Cardiac muscle cell (in vitro differentiated cells and primary cell): ENCODE data around the gene STX10. TPM values are rescaled to one million over a fixed set of nuclear protein-coding genes. Genes with fewer than 3 reads are reported as not detected.

Source experiments
- DNase-seq, 2 donors: peaks; one replicate each; pipeline versions ENCODE4 v3.0.0 to v3.0.0-alpha.2; 2010 to 2017; ENCODE audit warnings: low read depth in 1 of 2, low spot score in 1 of 2
- H3K27ac ChIP-seq: fragments of 200-600 bp; sonication (generic); 2 replicates; pipeline ENCODE4 v1.5.1; 2016
- H3K27me3 ChIP-seq: fragments of 200-600 bp; sonication (generic); 2 replicates; pipeline ENCODE4 v1.6.0; 2016; ENCODE audit warnings: control low read depth
- H3K36me3 ChIP-seq: fragments of 200-600 bp; sonication (generic); 2 replicates; pipeline ENCODE4 v1.5.1; 2016; ENCODE audit warnings: control low read depth
- H3K4me1 ChIP-seq: fragments of 200-600 bp; sonication (generic); 2 replicates; pipeline ENCODE4 v1.8.1; 2017; ENCODE audit warnings: low read depth, mild to moderate bottlenecking, mixed run types
- H3K4me3 ChIP-seq: fragments of 200-600 bp; sonication (generic); 2 replicates; pipeline ENCODE4 v1.5.1; 2016; ENCODE audit warnings: mild to moderate bottlenecking
- H3K9me3 ChIP-seq: fragments of 200-600 bp; sonication (generic); 2 replicates; pipeline ENCODE4 v1.5.1; 2017; ENCODE audit warnings: low read depth, mild to moderate bottlenecking, control low read depth
- CTCF ChIP-seq: IDR thresholded peaks from 2 replicates; pipeline ENCODE4 v1.5.1; 2012; ENCODE audit warnings: low read depth, mild to moderate bottlenecking, low read length
- polyA plus RNA-seq: library from polyadenylated mRNA; unstranded; fragments of >200 nt; fragmentation: Nextera tagmentation; extraction: Ambion mirVana; gene quantifications from 2 replicates; pipeline ENCODE4 v1.2.1, GENCODE V29; 2016
- total RNA-seq: library from RNA; depleted of rRNA; stranded (reverse); fragments of >200 nt; gene quantifications from 2 replicates; pipeline ENCODE4 v1.2.3, GENCODE V29; 2016

STX10 gene
- total and polyA plus RNA-seq, 2 experiments from 2014 or later: 65.2 to 110 TPM

GRCh38 chr19:13112555-13112954 is 37.6 kb downstream of the STX10 start:
- Histone ChIP-seq H3K27ac (no peak overlapping the region), H3K4me3 (no peak overlapping the region)
- TF ChIP-seq CTCF: no peak

GRCh38 chr19:13110099-13110610 is 40.0 kb downstream of the STX10 start:
- no peak for DNase-seq
- Histone ChIP-seq H3K4me1 (peaks cover under 1% of the 10 kb centered on the region), H3K36me3 (peaks cover 5% of the 10 kb centered on the region)

More at GRCh38 chr19:13112555-13112954, 37.6 kb downstream of the STX10 start:
- Histone ChIP-seq H3K36me3 (peaks cover 5% of the 10 kb centered on the region), H3K27me3 (no peaks in the 10 kb centered on the region), H3K4me1 (peaks cover 7% of the 10 kb centered on the region), H3K9me3 (no peaks in the 10 kb centered on the region)
- DNase-seq: no peak

GRCh38 chr19:13109361-13110098 is 40.6 kb downstream of the STX10 start:
- TF ChIP-seq CTCF: no peak
- DNase-seq: no peak
- Histone ChIP-seq H3K4me3 (no peak overlapping the region), H3K27me3 (no peaks in the 10 kb centered on the region), H3K36me3 (peaks cover 3% of the 10 kb centered on the region), H3K27ac (no peak overlapping the region), H3K9me3 (no peaks in the 10 kb centered on the region), H3K4me1 (no peaks in the 10 kb centered on the region)

More at GRCh38 chr19:13110099-13110610, 40.0 kb downstream of the STX10 start:
- no peak for TF ChIP-seq CTCF
- no peak overlapping the region for H3K4me3 ChIP-seq
- H3K9me3 ChIP-seq: no peaks in the 10 kb centered on the region
- H3K27me3 ChIP-seq: no peaks in the 10 kb centered on the region
- H3K27ac ChIP-seq: no peak overlapping the region

- no peak for TF ChIP-seq CTCF
- H3K36me3 ChIP-seq: no peaks in the 10 kb centered on the region
- H3K4me1 ChIP-seq: peaks cover 7% of the 10 kb centered on the region
- DNase-seq: no peak
- no peaks in the 10 kb centered on the region for H3K9me3 ChIP-seq
- peaks cover 18% of the 10 kb centered on the region for H3K27me3 ChIP-seq
- H3K4me3 ChIP-seq: no peak overlapping the region
- no peak overlapping the region for H3K27ac ChIP-seq
Observed at GRCh38 chr19:13104848-13105711, 45.1 kb downstream of the STX10 start.

- peak; percentile 71 for TF ChIP-seq CTCF
- no peaks in the 10 kb centered on the region for H3K36me3 ChIP-seq
- H3K27ac ChIP-seq: no peak overlapping the region
- DNase-seq: peak in 1 of 2 donors; percentile 28
- peaks cover 7% of the 10 kb centered on the region for H3K4me1 ChIP-seq
- peaks cover 25% of the 10 kb centered on the region for H3K27me3 ChIP-seq
- no peaks in the 10 kb centered on the region for H3K9me3 ChIP-seq
- H3K4me3 ChIP-seq: no peak overlapping the region
Observed at GRCh38 chr19:13104360-13104847, 45.8 kb downstream of the STX10 start.
